IMR-90 (cell line): ENCODE data around the gene WBP11. TPM values are rescaled to one million over a fixed set of nuclear protein-coding genes. Genes with fewer than 3 reads are reported as not detected.

Experiments
- ATAC-seq: fragments of 200-7000 bp; cut with Tn5 transposase; 2 replicates; pipeline ENCODE4 v1.9.1; 2020; ENCODE audit warnings: low read depth, mild to moderate bottlenecking, moderate library complexity
- BruUV-seq: library from RNA; stranded (reverse); fragments of 400-500 nt; replicated peaks from 2 replicates; lab custom pipeline; 2021; lab: Mats Ljungman, UMichigan
- CTCF ChIA-PET: fragments of 300-600 bp; formaldehyde crosslinking; extraction: SDS; loops from one replicate; lab custom pipeline; 2021; ENCODE audit warnings: antibody characterized with exemption; lab: Yijun Ruan, JAX
- POLR2A ChIA-PET: fragments of 300-600 bp; sonication (Branson Sonifier 250); formaldehyde crosslinking; loops from one replicate; lab custom pipeline; 2022; ENCODE audit warnings: antibody characterized with exemption; ENCODE audit not compliant: unreplicated experiment; lab: Charles Lee
- DNase-seq: peaks from one replicate; pipeline ENCODE4 v3.0.0; 2013
- H2AFZ ChIP-seq: replicated peaks from 2 replicates; pipeline ENCODE3; 2013; ENCODE audit warnings: low read length, mild to moderate bottlenecking; ENCODE audit not compliant: poor library complexity
- H2AK5ac ChIP-seq: 2 replicates; pipeline ENCODE4 v1.6.1; 2013; ENCODE audit warnings: low read depth, low read length, inconsistent platforms
- H2AK9ac ChIP-seq: replicated peaks from 2 replicates; pipeline ENCODE3; 2013; ENCODE audit warnings: mild to moderate bottlenecking, low read depth, low read length, moderate library complexity; ENCODE audit not compliant: poor library complexity
- H2BK120ac ChIP-seq: 2 replicates; pipeline ENCODE4 v1.6.1; 2013; ENCODE audit warnings: low read depth, low read length, inconsistent platforms
- H2BK15ac ChIP-seq: 3 replicates; pipeline ENCODE4 v1.6.1; 2013; ENCODE audit warnings: low read depth, low read length, inconsistent platforms
- H2BK20ac ChIP-seq: 2 replicates; pipeline ENCODE4 v1.6.1; 2013; ENCODE audit warnings: low read depth, mild to moderate bottlenecking, inconsistent platforms, low read length, moderate library complexity
- H2BK5ac ChIP-seq: 2 replicates; pipeline ENCODE4 v1.6.1; 2013; ENCODE audit warnings: mild to moderate bottlenecking, low read depth, low read length, inconsistent platforms; ENCODE audit not compliant: poor library complexity, severe bottlenecking
- H3K14ac ChIP-seq: replicated peaks from 2 replicates; pipeline ENCODE4 v1.6.1; 2013; ENCODE audit warnings: low read depth, low read length, inconsistent platforms
- H3K18ac ChIP-seq: 2 replicates; pipeline ENCODE4 v1.6.1; 2013; ENCODE audit warnings: low read depth, low read length, control low read depth
- H3K23ac ChIP-seq: 2 replicates; pipeline ENCODE4 v1.6.1; 2013; ENCODE audit warnings: low read depth, low read length, inconsistent platforms
- H3K27ac ChIP-seq: 2 replicates; pipeline ENCODE4 v1.5.1; 2013; ENCODE audit warnings: mild to moderate bottlenecking, control low read depth, low read length; ENCODE audit not compliant: insufficient read depth
- H3K27me3 ChIP-seq: 2 replicates; pipeline ENCODE4 v1.6.1; 2013; ENCODE audit warnings: low read length; ENCODE audit not compliant: control insufficient read depth, insufficient read depth
- H3K36me3 ChIP-seq: 2 replicates; pipeline ENCODE4 v1.6.1; 2013; ENCODE audit warnings: low read length, mixed read lengths; ENCODE audit not compliant: control insufficient read depth, insufficient read depth
- H3K4ac ChIP-seq: 2 replicates; pipeline ENCODE4 v1.6.1; 2013; ENCODE audit warnings: low read depth, low read length, inconsistent platforms
- H3K4me1 ChIP-seq: 2 replicates; pipeline ENCODE4 v1.6.1; 2013; ENCODE audit warnings: low read length, mixed read lengths; ENCODE audit not compliant: control insufficient read depth, insufficient read depth
- H3K4me2 ChIP-seq: 2 replicates; pipeline ENCODE4 v1.6.1; 2013; ENCODE audit warnings: low read depth, mild to moderate bottlenecking, control low read depth, low read length, moderate library complexity
- H3K4me3 ChIP-seq: 2 replicates; pipeline ENCODE4 v1.5.1; 2013; ENCODE audit warnings: low read depth, mild to moderate bottlenecking, control low read depth, low read length, moderate library complexity; ENCODE audit not compliant: insufficient read depth
- H3K56ac ChIP-seq: 2 replicates; pipeline ENCODE4 v1.6.1; 2013; ENCODE audit warnings: low read length, inconsistent platforms; ENCODE audit not compliant: insufficient read depth; ENCODE audit errors: extremely low read depth
- H3K79me1 ChIP-seq, 2 experiments: 2 replicates each; pipeline ENCODE4 v1.6.1; 2013; ENCODE audit warnings: low read length in 2 of 2, inconsistent platforms in 1 of 2, low read depth in 1 of 2
- H3K9ac ChIP-seq: 2 replicates; pipeline ENCODE4 v1.6.1; 2013; ENCODE audit warnings: low read depth, low read length, control low read depth
- H3K9me1 ChIP-seq: 2 replicates; pipeline ENCODE4 v1.6.1; 2013; ENCODE audit warnings: low read length, inconsistent platforms; ENCODE audit not compliant: insufficient read depth
- H3K9me3 ChIP-seq: 2 replicates; pipeline ENCODE4 v1.6.1; 2013; ENCODE audit warnings: low read length; ENCODE audit not compliant: control insufficient read depth, insufficient read depth
- H4K20me1 ChIP-seq: 2 replicates; pipeline ENCODE4 v1.6.1; 2013; ENCODE audit warnings: low read length, inconsistent platforms; ENCODE audit not compliant: insufficient read depth
- H4K5ac ChIP-seq: 2 replicates; pipeline ENCODE4 v1.6.1; 2013; ENCODE audit warnings: mild to moderate bottlenecking, low read depth, low read length, control low read depth
- H4K8ac ChIP-seq, 2 experiments: 2 replicates each; pipeline ENCODE4 v1.6.1; 2013; ENCODE audit warnings: low read depth in 2 of 2, low read length in 2 of 2, control low read depth in 1 of 2, inconsistent platforms in 1 of 2
- H4K91ac ChIP-seq: 2 replicates; pipeline ENCODE4 v1.6.1; 2013; ENCODE audit warnings: low read depth, low read length, inconsistent platforms; ENCODE audit not compliant: insufficient read depth
- BHLHE40 ChIP-seq: fragments of 150-350 bp; IDR thresholded peaks from 2 replicates; pipeline ENCODE4 v1.6.1; 2016; ENCODE audit warnings: mild to moderate bottlenecking, low read depth, low read length
- CEBPB ChIP-seq: IDR thresholded peaks from 2 replicates; pipeline ENCODE4 v1.6.1; 2012; ENCODE audit warnings: low read depth, low read length, improper control_type of control experiment
- FOS ChIP-seq: fragments of 150-350 bp; IDR thresholded peaks from 2 replicates; pipeline ENCODE4 v1.6.1; 2016; ENCODE audit warnings: low read depth, low read length
- MXI1 ChIP-seq: IDR thresholded peaks from 2 replicates; pipeline ENCODE4 v1.6.1; 2012; ENCODE audit warnings: low read depth, mild to moderate bottlenecking, low read length, moderate library complexity, borderline replicate concordance
- NFE2L2 ChIP-seq: fragments of 150-350 bp; IDR thresholded peaks from 2 replicates; pipeline ENCODE4 v1.6.1; 2016; ENCODE audit warnings: low read depth, mild to moderate bottlenecking, low read length
- WGBS, 2 experiments: methylation state at CpG; one replicate each; pipeline versions ENCODE4 v1.1.5 to v1.1.7; 2013; ENCODE audit warnings: missing lambda C conversion rate in 2 of 2; ENCODE audit not compliant: insufficient read length in 1 of 2; ENCODE audit errors: extremely low coverage in 2 of 2; 5-methylcytosine and 5-hydroxymethylcytosine counted together
- dilution Hi-C: fragments of 300-500 bp; cut with HindIII; formaldehyde crosslinking; loops from one replicate; pipeline ENCODE4 v1.14.3; 2018; ENCODE audit warnings: low sequenced_read_pairs; ENCODE audit not compliant: unreplicated experiment
- in situ Hi-C: fragments of 300-500 bp; cut with MboI; formaldehyde crosslinking; loops from 3 replicates; pipeline ENCODE4 v1.14.3; 2019; ENCODE audit warnings: low sequenced_read_pairs, inconsistent platforms, mixed read lengths
- intact Hi-C: fragments of 100-400 bp; cut with micrococcal nuclease; formaldehyde crosslinking; loops from 2 replicates; pipeline ENCODE4 v1.10.0; 2022
- polyA plus RNA-seq, 3 experiments: library from polyadenylated mRNA; depleted of rRNA; stranded (reverse); fragments of >200 nt; gene quantifications; 2 replicates each; pipeline ENCODE4 v1.2.3, GENCODE V29; 2012; ENCODE audit warnings: low replicate concordance in 1 of 3
- total RNA-seq: library from RNA; depleted of rRNA; stranded (reverse); fragments of >200 nt; gene quantifications from 2 replicates; pipeline ENCODE4 v1.2.3, GENCODE V29; 2012

The WBP11 gene
- total and polyA plus RNA-seq, 2 of the 4 experiments (the other 2 are of a cell fraction) = 2.5 to 18.3 TPM

DNA sequence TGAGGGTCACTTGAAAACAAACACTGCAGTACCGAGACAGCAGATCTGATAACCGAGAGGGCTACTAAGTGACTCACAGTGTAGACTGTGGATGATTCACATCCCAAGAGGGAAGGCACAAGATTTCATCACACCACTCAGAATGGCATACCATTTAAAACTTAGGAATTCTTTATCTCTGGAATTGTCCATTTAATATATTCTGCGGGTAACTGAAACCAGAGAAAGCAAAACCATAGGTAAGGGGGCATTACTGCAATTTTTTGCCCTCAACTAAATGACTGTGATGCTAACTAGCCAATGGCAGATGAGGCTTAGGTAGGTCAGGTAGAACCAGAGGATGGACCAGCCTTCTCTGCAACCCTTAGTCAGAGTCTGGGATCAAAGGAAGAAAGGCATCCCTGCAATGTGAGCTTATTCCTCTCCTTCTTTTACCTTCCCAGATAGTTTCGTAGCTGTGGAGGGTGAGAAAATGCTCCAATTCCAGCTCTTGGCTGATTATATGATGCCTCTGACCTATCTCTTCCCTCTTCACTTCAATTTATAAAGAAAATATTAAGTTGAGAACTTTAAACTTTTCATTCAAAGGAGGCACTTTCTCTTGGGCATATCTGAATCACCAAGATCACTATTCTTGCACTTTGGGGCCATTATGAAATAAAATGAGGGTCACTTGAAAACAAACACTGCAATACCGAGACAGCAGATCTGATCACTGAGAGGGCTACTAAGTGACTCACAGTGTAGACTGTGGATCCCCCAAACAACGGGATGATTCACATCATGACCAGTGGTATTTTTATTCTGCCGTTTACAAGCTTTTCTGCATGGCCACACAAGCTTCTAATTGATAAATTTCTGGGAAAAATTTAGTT is 33.3 kb upstream of the WBP11 start:
- peak overlapping the region; percentile 86 for H2BK120ac ChIP-seq
- no peak overlapping the region for H2AFZ ChIP-seq
- peak overlapping the region; percentile 73 for H4K91ac ChIP-seq
- peak overlapping the region; percentile 86 for H3K4me2 ChIP-seq
- DNase-seq = peak; percentile 90
- H3K9me1 ChIP-seq = peaks cover 3% of the 10 kb centered on the region
- no peaks in the 10 kb centered on the region for H3K9me3 ChIP-seq
- H2BK20ac ChIP-seq = peak overlapping the region; percentile 81
- H4K5ac ChIP-seq = peak overlapping the region; percentile 45; the same call in 1 of the 2 replicates
- H3K23ac ChIP-seq = peak overlapping the region; percentile 77
- no TSS peak for BruUV-seq
- in situ Hi-C loops = no loop called here
- H2BK5ac ChIP-seq = peak overlapping the region; percentile 93
- 0 out of 2 replicates have a peak overlapping the region, but pooled peaks have one; percentile 3 for H3K9ac ChIP-seq
- H2AK9ac ChIP-seq = peak overlapping the region; percentile 31
- no peaks in the 10 kb centered on the region for H3K27me3 ChIP-seq
- intact Hi-C loops = loop anchor here (2.0 kb wide), 2 partner anchors 34 to 62 kb away; partner anchors contain the start of genes C12orf60 and WBP11
- 0% methylated on average over 1 of the region's 7 CpGs; no CpG with 5 or more reads in 1 of the 2 experiments for WGBS, 2 experiments
- peak overlapping the region; percentile 30; the same call in 1 of the 2 replicates for H3K18ac ChIP-seq
- H4K20me1 ChIP-seq = peaks cover 4% of the 10 kb centered on the region
- ATAC-seq = peak; percentile 88
- H3K4me1 ChIP-seq = peaks cover 3% of the 10 kb centered on the region; the same call in 1 of the 2 replicates
- peak overlapping the region; percentile 10 to 60; a peak in 2 of 4 replicates for H4K8ac ChIP-seq
- dilution Hi-C loops = no loop called here
- ChIA-PET CTCF (interaction anchor here (1.2 to 1.8 kb wide), 3 partner anchors 9 to 26 kb away, joined by 3 to 6 read pairs (median 3); no protein-coding TSS in a partner anchor), POLR2A (no interaction called here)
- H2BK15ac ChIP-seq = peak overlapping the region; percentile 60; the same call in 2 of the 3 replicates
- H3K4ac ChIP-seq = peak overlapping the region; percentile 85
- H3K4me3 ChIP-seq = peak overlapping the region; percentile 3; the same call in 1 of the 2 replicates
- H3K79me1 ChIP-seq = no peaks in the 10 kb centered on the region
- peak overlapping the region; percentile 56 for H3K27ac ChIP-seq
- TF ChIP-seq NFE2L2 (no peak), BHLHE40 (peak; percentile 59), MXI1 (no peak), FOS (peak; percentile 98), CEBPB (peak; percentile 96)
- H3K36me3 ChIP-seq = no peaks in the 10 kb centered on the region
- peak overlapping the region; percentile 58; the same call in 1 of the 2 replicates for H3K56ac ChIP-seq
- H3K14ac ChIP-seq = peak overlapping the region; percentile 49
- H2AK5ac ChIP-seq = peak overlapping the region; percentile 96
